ENCODE results near the gene ZNF547.

- TF ChIP-seq HDAC2 (IDR thresholded peaks at IDR 0.05; ENCODE audit: borderline replicate concordance in 1 of 2, low read depth in 2 of 2, low read length in 2 of 2): no peak
- no peak for TF ChIP-seq NANOG (IDR thresholded peaks at IDR 0.05; ENCODE audit: insufficient read depth, low read depth, low read length, poor library complexity, severe bottlenecking)
- TF ChIP-seq CTCF (IDR thresholded peaks at IDR 0.05; ENCODE audit: control extremely low read depth in 1 of 3, insufficient read depth in 1 of 3, low read depth in 1 of 3, low read length in 3 of 3): no peak
- no peak for TF ChIP-seq POLR2AphosphoS5 (IDR thresholded peaks at IDR 0.05; ENCODE audit: low read depth, low read length)
- TF ChIP-seq POLR2A (IDR thresholded peaks at IDR 0.05; ENCODE audit: control extremely low read depth in 1 of 2, low read depth in 2 of 2, low read length in 2 of 2): no peak
- no peak for TF ChIP-seq BRCA1 (IDR thresholded peaks at IDR 0.05; ENCODE audit: low read depth, low read length)
- no peak for TF ChIP-seq BCL11A (IDR thresholded peaks at IDR 0.05; ENCODE audit: low read depth in 2 of 2, low read length in 2 of 2)
- no peak for TF ChIP-seq SIN3A (conservative IDR thresholded peaks at IDR 0.05 in 1 of 2, IDR thresholded peaks at IDR 0.05 in 1 of 2; ENCODE audit: low read depth in 1 of 2, low read length in 2 of 2)
- TF ChIP-seq RAD21 (IDR thresholded peaks at IDR 0.05 in 1 of 2, conservative IDR thresholded peaks at IDR 0.05 in 1 of 2; ENCODE audit: low read depth in 2 of 2, low read length in 2 of 2): no peak
- TF ChIP-seq ZNF274 (IDR thresholded peaks at IDR 0.05; ENCODE audit: borderline replicate concordance, extremely low read depth, low read length): no peak
- TF ChIP-seq EP300 (IDR thresholded peaks at IDR 0.05; ENCODE audit: borderline replicate concordance in 1 of 2, low read depth in 2 of 2, low read length in 2 of 2): no peak
- TF ChIP-seq CEBPB (IDR thresholded peaks at IDR 0.05; ENCODE audit: low read depth, low read length): no peak
- no peak for TF ChIP-seq RXRA (IDR thresholded peaks at IDR 0.05; ENCODE audit: insufficient read depth, low read depth, low read length)
Measured at GRCh38 chr19:57327993-57328392, 35.4 kb upstream of the ZNF547 start.

Measured in H1 (cell line).